GM13976 (cell line): Measurements from ENCODE around the gene ZFHX2.

Source experiments
- DNase-seq: peaks from one replicate; pipeline ENCODE4 v3.0.0; 2012; ENCODE audit warnings: low spot score
- CTCF ChIP-seq: IDR thresholded peaks from 2 replicates; pipeline ENCODE4 v1.5.1; 2012; ENCODE audit warnings: borderline replicate concordance, mild to moderate bottlenecking; ENCODE audit not compliant: insufficient read depth; ENCODE audit errors: extremely low read depth, missing control alignments, control extremely low read depth
- in situ Hi-C: fragments of 300-500 bp; cut with MboI; formaldehyde crosslinking; loops from one replicate; pipeline ENCODE4 v1.12.0; 2022; ENCODE audit warnings: low sequenced_read_pairs, mixed read lengths, inconsistent platforms; ENCODE audit not compliant: unreplicated experiment

Gene ZFHX2

GRCh38 chr14:23481979-23482822 is 69.4 kb downstream of the ZFHX2 start:
- TF ChIP-seq CTCF: no peak
- no peak for DNase-seq
- in situ Hi-C loops: loop anchor here (10.0 kb wide), 1 partner anchor 63 kb away; no protein-coding TSS in a partner anchor

GRCh38 chr14:23481362-23481970 is 70.1 kb downstream of the ZFHX2 start:
- DNase-seq: no peak
- in situ Hi-C loops: loop anchor here (10.0 kb wide), 1 partner anchor 63 kb away; no protein-coding TSS in a partner anchor
- no peak for TF ChIP-seq CTCF

- in situ Hi-C loops: no loop called here
- peak; percentile 52 for DNase-seq
- TF ChIP-seq CTCF: peak; percentile 12
Observed at GRCh38 chr14:23478109-23478759, 73.3 kb downstream of the ZFHX2 start.

GRCh38 chr14:23470947-23471346 is 80.6 kb downstream of the ZFHX2 start:
- no peak for TF ChIP-seq CTCF
- no peak for DNase-seq
- in situ Hi-C loops: no loop called here
